ENCODE measurements around the gene FAM8A1.
A peak's percentile ranks its signal among the peaks of the same experiment; 100 is the strongest.

The FAM8A1 gene

DNA sequence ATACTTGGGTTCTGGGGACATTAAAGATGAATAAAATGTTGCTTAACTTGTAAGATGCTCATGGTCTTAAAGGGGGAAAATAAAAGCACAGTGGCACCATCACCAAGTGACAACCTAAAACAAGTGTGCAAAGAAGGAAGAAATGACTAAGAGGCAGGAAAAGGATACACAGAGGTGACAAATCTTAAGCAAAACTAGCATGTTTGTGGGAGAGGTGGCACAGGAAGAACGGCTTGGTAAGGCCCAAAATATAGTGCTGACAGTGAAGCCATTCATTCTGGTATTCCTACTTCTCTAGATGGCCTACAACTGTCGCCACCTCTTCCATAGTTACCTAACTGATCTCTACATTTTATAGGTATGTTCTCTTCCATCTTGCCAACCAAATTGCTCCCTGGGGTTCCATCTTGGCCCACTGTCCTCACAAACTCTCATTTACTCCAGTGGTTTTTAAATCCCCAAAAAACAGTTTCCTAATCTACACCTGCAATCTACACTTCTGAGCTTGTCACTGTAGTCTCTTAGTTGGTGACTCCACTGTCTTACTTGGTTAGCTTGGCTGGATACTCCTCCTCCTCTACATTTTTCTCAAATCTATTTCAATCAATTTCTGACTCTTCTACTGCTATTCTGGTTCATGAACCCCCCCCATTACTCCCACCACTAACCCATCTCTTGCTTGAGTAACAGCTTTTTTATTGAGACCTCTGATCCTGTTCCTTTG, 33.5 kb downstream of the FAM8A1 start:
- H3K4me3 ChIP-seq (ENCODE audit: low read depth, low read length) = no peak overlapping the region
- TF ChIP-seq, protein P1, sequence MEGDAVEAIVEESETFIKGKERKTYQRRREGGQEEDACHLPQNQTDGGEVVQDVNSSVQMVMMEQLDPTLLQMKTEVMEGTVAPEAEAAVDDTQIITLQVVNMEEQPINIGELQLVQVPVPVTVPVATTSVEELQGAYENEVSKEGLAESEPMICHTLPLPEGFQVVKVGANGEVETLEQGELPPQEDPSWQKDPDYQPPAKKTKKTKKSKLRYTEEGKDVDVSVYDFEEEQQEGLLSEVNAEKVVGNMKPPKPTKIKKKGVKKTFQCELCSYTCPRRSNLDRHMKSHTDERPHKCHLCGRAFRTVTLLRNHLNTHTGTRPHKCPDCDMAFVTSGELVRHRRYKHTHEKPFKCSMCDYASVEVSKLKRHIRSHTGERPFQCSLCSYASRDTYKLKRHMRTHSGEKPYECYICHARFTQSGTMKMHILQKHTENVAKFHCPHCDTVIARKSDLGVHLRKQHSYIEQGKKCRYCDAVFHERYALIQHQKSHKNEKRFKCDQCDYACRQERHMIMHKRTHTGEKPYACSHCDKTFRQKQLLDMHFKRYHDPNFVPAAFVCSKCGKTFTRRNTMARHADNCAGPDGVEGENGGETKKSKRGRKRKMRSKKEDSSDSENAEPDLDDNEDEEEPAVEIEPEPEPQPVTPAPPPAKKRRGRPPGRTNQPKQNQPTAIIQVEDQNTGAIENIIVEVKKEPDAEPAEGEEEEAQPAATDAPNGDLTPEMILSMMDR (IDR thresholded peaks at IDR 0.05; ENCODE audit: control insufficient read depth, extremely low read depth, insufficient read depth) = no peak
- no peak for DNase-seq (ENCODE audit: low read depth)

DNA sequence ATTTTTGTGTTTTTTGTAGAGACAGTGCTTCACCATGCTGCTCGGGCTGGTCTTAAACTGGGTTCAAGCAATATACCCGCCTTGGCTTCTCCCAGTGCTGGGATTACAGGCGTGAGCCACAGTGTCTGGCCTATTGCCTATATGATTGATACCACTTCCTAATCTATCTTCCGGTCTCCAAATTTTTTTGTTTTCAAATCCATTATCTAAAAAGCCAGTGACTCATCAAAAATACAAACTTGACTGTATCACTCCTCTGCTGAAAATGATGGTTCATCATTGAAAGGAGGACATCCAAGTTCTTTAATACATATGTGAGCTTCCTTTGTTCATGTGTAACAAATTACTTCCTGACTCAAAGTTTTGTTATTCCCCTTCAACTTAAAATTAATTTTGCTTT, 35.5 kb downstream of the FAM8A1 start:
- TF ChIP-seq, protein P1 (IDR thresholded peaks at IDR 0.05; ENCODE audit: control insufficient read depth, extremely low read depth, insufficient read depth) = no peak
- DNase-seq (ENCODE audit: low read depth) = no peak
- no peak overlapping the region for H3K4me3 ChIP-seq (ENCODE audit: low read depth, low read length)

DNA sequence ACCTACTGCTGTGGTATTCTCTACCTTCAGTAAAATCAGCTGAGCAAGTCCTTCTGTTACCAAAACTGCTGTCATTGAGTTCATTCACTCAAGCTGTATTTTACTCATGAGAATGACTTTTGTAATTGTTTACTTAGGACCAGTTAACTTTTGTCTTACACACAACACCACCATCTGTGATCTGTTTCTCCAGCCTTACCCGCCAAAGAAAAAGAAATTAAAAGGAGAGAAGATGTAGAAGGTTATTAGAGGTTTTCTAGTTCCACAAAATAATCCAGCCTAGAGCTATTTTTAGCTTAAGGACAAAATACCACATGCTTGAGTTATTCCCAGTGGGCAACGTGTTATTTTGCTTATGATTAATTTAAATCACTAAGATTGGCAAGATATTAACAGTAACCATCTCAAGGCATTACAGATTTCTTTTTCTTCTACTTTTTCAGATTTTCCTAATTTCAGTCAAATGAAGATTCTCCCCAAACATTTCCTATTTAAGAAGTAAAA, 38.2 kb downstream of the FAM8A1 start:
- no peak for DNase-seq (ENCODE audit: low read depth)
- H3K4me3 ChIP-seq (ENCODE audit: low read depth, low read length) = no peak overlapping the region
- TF ChIP-seq, protein P1 (IDR thresholded peaks at IDR 0.05; ENCODE audit: control insufficient read depth, extremely low read depth, insufficient read depth) = no peak

DNA sequence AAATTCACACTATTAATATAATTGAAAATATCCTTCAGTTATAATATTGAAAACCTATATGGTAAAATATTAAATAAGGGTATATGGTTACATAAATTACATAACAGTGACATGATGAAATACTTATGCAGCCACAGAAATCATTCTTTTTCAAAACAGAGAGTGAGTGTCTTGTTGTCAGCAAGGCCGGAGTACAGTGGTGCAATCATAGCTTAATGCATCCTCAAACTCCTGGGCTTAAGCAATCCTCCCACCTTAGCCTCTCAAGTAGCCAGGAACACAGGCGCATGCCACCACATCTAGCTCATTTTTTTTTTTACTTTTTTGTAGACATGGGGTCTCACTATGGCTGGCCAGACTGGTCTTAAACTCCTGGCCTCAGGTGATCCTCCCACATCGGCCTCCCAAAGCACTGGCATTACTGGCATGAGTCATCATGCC, 40.4 kb downstream of the FAM8A1 start:
- DNase-seq (ENCODE audit: low read depth) = no peak
- H3K4me3 ChIP-seq (ENCODE audit: low read depth, low read length) = no peak overlapping the region
- TF ChIP-seq, protein P1 (IDR thresholded peaks at IDR 0.05; ENCODE audit: control insufficient read depth, extremely low read depth, insufficient read depth) = no peak

DNA sequence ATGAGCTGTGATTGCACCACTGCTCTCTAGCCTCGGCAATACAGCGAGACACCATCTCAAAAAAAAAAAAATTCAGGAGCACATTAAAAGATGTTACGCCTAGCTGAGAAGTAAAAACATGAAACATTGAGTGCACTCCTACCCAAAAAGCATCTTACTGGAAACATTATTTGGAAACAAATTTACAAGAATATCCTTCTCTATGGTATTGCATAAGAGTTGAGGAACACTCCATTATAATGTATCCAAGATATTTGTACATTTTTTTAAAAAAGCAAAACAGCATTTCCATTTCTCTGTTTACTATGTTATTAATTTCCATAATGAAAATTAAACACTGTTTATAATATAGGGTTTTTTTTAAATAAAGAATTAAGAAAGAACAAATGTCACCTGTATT, 48.6 kb downstream of the FAM8A1 start:
- H3K4me3 ChIP-seq (ENCODE audit: low read depth, low read length) = no peak overlapping the region
- TF ChIP-seq, protein P1 (IDR thresholded peaks at IDR 0.05; ENCODE audit: control insufficient read depth, extremely low read depth, insufficient read depth) = no peak
- DNase-seq (ENCODE audit: low read depth) = no peak

DNA sequence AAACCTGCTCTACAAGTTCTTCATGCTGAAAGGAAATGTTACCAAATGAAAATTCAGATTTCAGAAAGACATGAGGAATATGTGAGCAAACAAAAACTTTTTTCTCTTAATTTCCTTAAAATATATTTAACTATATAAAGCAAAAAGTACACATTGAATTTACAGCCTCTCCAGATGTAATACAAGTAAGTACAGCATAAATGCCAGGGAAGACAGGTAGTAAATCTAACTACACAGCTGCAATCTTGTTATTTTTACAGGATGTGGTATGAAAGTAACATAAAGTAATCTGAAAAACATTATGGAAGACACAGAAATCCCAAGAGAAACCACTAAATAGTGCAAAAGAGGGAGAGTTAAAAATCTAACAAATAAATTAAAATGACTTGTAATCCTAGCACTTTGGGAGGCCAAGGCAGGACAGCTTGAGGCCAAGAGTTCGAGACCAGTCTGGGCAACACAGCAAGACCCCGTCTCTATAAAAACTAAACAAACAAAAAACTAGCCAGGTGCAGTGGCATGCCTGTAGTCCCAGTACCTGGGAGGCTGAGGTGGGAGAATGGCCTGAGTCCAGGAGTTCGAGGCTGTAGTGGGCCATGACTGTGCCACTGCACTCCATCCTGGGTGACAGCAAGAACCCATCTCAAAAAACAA, 50.7 kb downstream of the FAM8A1 start:
- H3K4me3 ChIP-seq (ENCODE audit: low read depth, low read length) = 0 out of 2 replicates have a peak overlapping the region, but pooled peaks have one; percentile 6
- TF ChIP-seq, protein P1 (IDR thresholded peaks at IDR 0.05; ENCODE audit: control insufficient read depth, extremely low read depth, insufficient read depth) = no peak
- DNase-seq (ENCODE audit: low read depth) = peak; percentile 60

All from LNCaP clone FGC (cell line).